ENCODE data around the gene KLHDC7A. TPM values are rescaled to one million over a fixed set of nuclear protein-coding genes. Genes with fewer than 3 reads are reported as not detected.

The KLHDC7A gene
- total RNA-seq, 6 experiments from 2014 or later, result 2.3 to 9.2 (median 6.9) TPM

DNA sequence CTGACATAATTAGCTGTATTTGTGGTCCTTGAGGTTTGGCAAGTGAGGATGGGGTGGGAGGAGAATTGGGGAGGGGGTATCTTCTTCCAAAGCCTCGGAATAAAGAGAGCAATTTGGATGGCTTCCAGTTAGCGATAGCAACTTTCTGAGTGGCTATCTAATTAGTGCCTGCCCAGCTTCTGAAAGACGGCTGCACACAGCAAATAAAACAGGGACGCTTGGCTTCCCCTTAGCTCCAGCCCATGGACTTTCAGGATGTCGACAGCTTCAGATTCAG, 31.1 kb downstream of the KLHDC7A start:
- 46% methylated on average over 5 of the region's 5 CpGs for WGBS (ENCODE audit: insufficient coverage, low coverage, low lambda C conversion rate, missing lambda C conversion rate)
- no peaks in the 10 kb centered on the region for H3K4me1 ChIP-seq
- ATAC-seq (no peak), DNase-seq (no peak)
- TF ChIP-seq, protein P1, sequence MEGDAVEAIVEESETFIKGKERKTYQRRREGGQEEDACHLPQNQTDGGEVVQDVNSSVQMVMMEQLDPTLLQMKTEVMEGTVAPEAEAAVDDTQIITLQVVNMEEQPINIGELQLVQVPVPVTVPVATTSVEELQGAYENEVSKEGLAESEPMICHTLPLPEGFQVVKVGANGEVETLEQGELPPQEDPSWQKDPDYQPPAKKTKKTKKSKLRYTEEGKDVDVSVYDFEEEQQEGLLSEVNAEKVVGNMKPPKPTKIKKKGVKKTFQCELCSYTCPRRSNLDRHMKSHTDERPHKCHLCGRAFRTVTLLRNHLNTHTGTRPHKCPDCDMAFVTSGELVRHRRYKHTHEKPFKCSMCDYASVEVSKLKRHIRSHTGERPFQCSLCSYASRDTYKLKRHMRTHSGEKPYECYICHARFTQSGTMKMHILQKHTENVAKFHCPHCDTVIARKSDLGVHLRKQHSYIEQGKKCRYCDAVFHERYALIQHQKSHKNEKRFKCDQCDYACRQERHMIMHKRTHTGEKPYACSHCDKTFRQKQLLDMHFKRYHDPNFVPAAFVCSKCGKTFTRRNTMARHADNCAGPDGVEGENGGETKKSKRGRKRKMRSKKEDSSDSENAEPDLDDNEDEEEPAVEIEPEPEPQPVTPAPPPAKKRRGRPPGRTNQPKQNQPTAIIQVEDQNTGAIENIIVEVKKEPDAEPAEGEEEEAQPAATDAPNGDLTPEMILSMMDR (IDR thresholded peaks at IDR 0.05), result no peak
- TF ChIP-seq POLR2A (IDR thresholded peaks at IDR 0.05), result no peak
- no peak overlapping the region for H3K4me3 ChIP-seq
- H3K36me3 ChIP-seq, result no peaks in the 10 kb centered on the region
- H3K27ac ChIP-seq, result no peak overlapping the region
- intact Hi-C loops (cut with DNase I), result no loop called here
- H3K9me3 ChIP-seq, result peaks cover 0 to 7% (median 1%) of the 10 kb centered on the region in 4 donors
- no peaks in the 10 kb centered on the region for H3K27me3 ChIP-seq

DNA sequence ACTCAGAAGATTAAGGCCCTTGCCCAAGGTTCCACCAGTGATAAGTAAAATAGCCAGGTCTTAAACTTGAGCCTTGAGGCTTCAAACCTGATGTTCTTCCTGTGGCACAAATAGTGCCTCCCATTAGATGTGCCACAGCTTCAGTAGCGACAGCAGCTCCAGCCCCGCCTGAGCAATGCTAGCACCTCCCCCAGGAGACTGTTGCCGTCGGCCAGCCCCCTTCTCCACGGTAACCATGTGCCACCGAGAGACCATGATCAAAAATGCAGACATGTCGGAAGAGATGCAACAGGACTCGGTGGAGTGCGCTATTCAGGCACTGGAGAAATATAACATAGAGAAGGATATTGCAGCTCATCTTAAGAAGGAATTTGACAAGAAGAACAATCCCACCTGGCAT, 32.2 kb downstream of the KLHDC7A start:
- WGBS (ENCODE audit: insufficient coverage, low coverage, low lambda C conversion rate, missing lambda C conversion rate), result 60% methylated on average over 5 of the region's 9 CpGs
- ATAC-seq, result no peak
- intact Hi-C loops (cut with DNase I), result no loop called here

DNA sequence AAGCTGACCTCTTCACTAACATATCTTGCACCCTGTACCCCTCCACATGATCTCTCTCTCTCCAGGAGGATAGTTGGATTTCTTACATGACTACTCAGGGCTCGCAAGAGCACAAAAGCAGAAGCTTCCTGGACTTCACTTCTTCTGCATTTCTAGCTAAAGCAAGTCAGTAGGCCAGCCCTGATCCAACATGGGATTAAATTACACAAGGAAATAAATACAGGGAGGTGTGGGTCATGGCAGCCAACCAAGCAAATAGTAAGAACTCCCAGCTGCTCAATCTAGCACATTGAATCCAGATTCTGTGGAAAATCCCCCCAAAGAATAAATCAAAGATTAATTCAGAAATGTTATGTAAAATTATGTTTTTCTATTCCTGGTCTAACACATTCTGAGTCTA, 33.3 kb downstream of the KLHDC7A start:
- Histone ChIP-seq H3K4me3 (no peak overlapping the region), H3K9me3 (peaks cover 0 to 7% (median 3%) of the 10 kb centered on the region in 4 donors), H3K36me3 (no peaks in the 10 kb centered on the region), H3K27ac (no peak overlapping the region), H3K27me3 (no peaks in the 10 kb centered on the region), H3K4me1 (no peaks in the 10 kb centered on the region)
- no peak for ATAC-seq
- intact Hi-C loops (cut with DNase I), result no loop called here
- 77% methylated on average over 1 of the region's 1 CpG for WGBS (ENCODE audit: insufficient coverage, low coverage, low lambda C conversion rate, missing lambda C conversion rate)
- no peak for DNase-seq
- no peak for TF ChIP-seq POLR2A (IDR thresholded peaks at IDR 0.05)
- TF ChIP-seq, protein P1 (IDR thresholded peaks at IDR 0.05), result no peak

More for the DNA sequence above, 32.2 kb downstream of the KLHDC7A start:
- Histone ChIP-seq H3K4me3 (no peak overlapping the region), H3K4me1 (no peaks in the 10 kb centered on the region), H3K27ac (no peak overlapping the region), H3K9me3 (peaks cover 0 to 7% (median 3%) of the 10 kb centered on the region in 4 donors), H3K36me3 (no peaks in the 10 kb centered on the region), H3K27me3 (no peaks in the 10 kb centered on the region)
- no peak for DNase-seq
- TF ChIP-seq POLR2A (IDR thresholded peaks at IDR 0.05), result no peak
- TF ChIP-seq, protein P1 (IDR thresholded peaks at IDR 0.05), result no peak

DNA sequence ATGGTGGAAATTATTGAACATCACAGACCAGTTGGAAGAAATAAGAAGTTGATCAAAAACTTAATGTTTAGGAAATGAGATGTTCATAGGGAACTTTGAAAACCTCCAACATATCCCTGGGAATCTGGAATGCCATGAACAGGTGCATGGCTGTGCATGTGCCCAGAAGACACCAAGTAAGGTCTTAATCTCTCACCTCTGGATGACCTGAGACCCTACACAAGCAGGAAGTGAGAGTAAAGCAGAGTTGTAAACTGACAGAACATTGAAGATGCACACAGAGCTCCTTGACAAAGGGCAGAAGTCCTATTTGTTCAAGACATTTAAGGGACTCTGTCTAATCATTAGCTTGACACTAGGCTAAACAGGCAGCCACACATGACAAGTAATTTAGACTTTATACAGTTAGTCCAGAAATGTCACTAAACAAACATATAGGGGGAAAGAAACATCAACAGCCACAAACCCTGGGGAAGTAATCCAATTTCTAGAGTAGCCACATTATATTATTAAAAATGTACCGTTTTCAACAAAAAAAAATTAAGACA, 34.5 kb downstream of the KLHDC7A start:
- Histone ChIP-seq H3K27ac (no peak overlapping the region), H3K36me3 (no peaks in the 10 kb centered on the region), H3K4me3 (no peak overlapping the region), H3K27me3 (no peaks in the 10 kb centered on the region), H3K4me1 (no peaks in the 10 kb centered on the region), H3K9me3 (peaks cover 0 to 7% (median 3%) of the 10 kb centered on the region in 4 donors)
- intact Hi-C loops (cut with DNase I), result no loop called here
- TF ChIP-seq, protein P1 (IDR thresholded peaks at IDR 0.05), result no peak
- TF ChIP-seq POLR2A (IDR thresholded peaks at IDR 0.05), result no peak
- ATAC-seq (no peak), DNase-seq (no peak)
- WGBS (ENCODE audit: insufficient coverage, low coverage, low lambda C conversion rate, missing lambda C conversion rate), result 50% methylated on average over 1 of the region's 1 CpG

DNA sequence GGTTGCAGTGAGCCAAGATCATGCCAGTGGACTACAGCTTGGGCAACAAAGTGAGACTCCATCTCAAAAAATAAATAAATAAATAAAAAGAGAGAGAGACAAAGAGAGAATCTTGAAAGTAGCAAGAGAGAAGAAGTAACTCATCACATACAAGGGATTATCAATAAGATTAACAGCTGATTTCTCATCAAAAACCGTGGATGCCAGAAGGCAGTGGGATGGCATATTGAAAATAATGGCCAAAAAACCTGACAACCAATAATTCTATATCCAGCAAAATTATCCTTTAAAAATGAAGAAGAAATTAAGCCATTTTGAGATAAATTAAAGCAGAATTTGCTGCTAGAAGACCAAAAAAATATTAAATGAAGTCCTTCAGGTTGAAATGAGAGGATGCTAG, 35.7 kb downstream of the KLHDC7A start:
- ATAC-seq, result no peak
- TF ChIP-seq POLR2A (IDR thresholded peaks at IDR 0.05), result no peak
- TF ChIP-seq, protein P1 (IDR thresholded peaks at IDR 0.05), result no peak
- Histone ChIP-seq H3K9me3 (peaks cover 0 to 7% (median 3%) of the 10 kb centered on the region in 4 donors), H3K27me3 (no peaks in the 10 kb centered on the region), H3K36me3 (no peaks in the 10 kb centered on the region), H3K4me1 (no peaks in the 10 kb centered on the region), H3K27ac (no peak overlapping the region), H3K4me3 (no peak overlapping the region)
- DNase-seq, result no peak
- intact Hi-C loops (cut with DNase I), result no loop called here
- WGBS (ENCODE audit: insufficient coverage, low coverage, low lambda C conversion rate, missing lambda C conversion rate), result 67% methylated on average over 1 of the region's 1 CpG

All from right lobe of liver (tissue), 6 donors.